ENCODE measurements around the gene USP8.

Gene USP8

DNA sequence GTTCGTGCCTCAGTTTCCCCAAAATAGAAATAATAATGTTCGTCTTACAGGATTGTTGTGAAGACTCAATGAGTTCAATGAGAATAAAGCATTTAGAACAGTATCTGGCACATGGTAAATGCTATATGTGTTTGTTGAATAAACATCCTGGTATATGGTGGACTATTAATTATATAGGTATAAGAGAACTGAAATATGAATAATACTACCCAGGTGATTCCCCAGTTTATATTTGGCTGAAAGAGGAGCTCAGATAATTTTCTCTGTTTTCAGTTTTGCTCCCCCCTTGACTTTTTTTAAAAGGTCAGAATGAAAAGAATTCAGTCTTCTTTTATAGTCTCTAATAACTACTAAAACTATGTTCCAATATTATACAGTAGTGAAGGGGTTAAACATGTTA is 46.9 kb downstream of the USP8 start:
- Histone ChIP-seq H3K36me3 (replicated peaks; ENCODE audit: low read depth, low read length) (peaks cover 19% of the 10 kb centered on the region), H3K27ac (ENCODE audit: low read length) (peak overlapping the region; percentile 9; the same call in 1 of the 2 replicates), H3K79me2 (ENCODE audit: low read length) (no peaks in the 10 kb centered on the region), H3K4me2 (ENCODE audit: low read length) (peak overlapping the region; percentile 68), H3K4me1 (ENCODE audit: low read length) (peaks cover 26% of the 10 kb centered on the region), H3K27me3 (ENCODE audit: low read depth, low read length) (no peaks in the 10 kb centered on the region), H3K9me3 (ENCODE audit: insufficient read depth, low read length) (no peaks in the 10 kb centered on the region), H2AFZ (ENCODE audit: low read depth, low read length) (no peak overlapping the region), H4K20me1 (ENCODE audit: insufficient read depth, low read length) (peaks cover 2% of the 10 kb centered on the region; the same call in 1 of the 2 replicates), H3K9ac (ENCODE audit: low read length) (no peak overlapping the region), H3K4me3 (ENCODE audit: low read length) (no peak overlapping the region)
- TF ChIP-seq CTCF (IDR thresholded peaks at IDR 0.05; ENCODE audit: low read depth, low read length) (no peak), EZH2phosphoT487 (IDR thresholded peaks at IDR 0.05; ENCODE audit: low read depth) (no peak)

GRCh38 chr15:50476143-50476542 is 51.9 kb downstream of the USP8 start:
- Histone ChIP-seq H3K27ac (ENCODE audit: low read length) (no peak overlapping the region), H3K4me1 (ENCODE audit: low read length) (peaks cover 12% of the 10 kb centered on the region), H3K4me2 (ENCODE audit: low read length) (no peak overlapping the region), H3K36me3 (replicated peaks; ENCODE audit: low read depth, low read length) (peaks cover 28% of the 10 kb centered on the region), H3K9ac (ENCODE audit: low read length) (no peak overlapping the region), H3K4me3 (ENCODE audit: low read length) (no peak overlapping the region), H4K20me1 (ENCODE audit: insufficient read depth, low read length) (no peaks in the 10 kb centered on the region), H3K79me2 (ENCODE audit: low read length) (no peaks in the 10 kb centered on the region), H3K27me3 (ENCODE audit: low read depth, low read length) (no peaks in the 10 kb centered on the region), H2AFZ (ENCODE audit: low read depth, low read length) (no peak overlapping the region), H3K9me3 (ENCODE audit: insufficient read depth, low read length) (no peaks in the 10 kb centered on the region)
- no peak for TF ChIP-seq CTCF (IDR thresholded peaks at IDR 0.05; ENCODE audit: low read depth, low read length)
- no peak for TF ChIP-seq EZH2phosphoT487 (IDR thresholded peaks at IDR 0.05; ENCODE audit: low read depth)

GRCh38 chr15:50484781-50485180 is 60.6 kb downstream of the USP8 start:
- no peak overlapping the region for H3K4me3 ChIP-seq (ENCODE audit: low read length)
- H3K4me1 ChIP-seq (ENCODE audit: low read length): peaks cover 26% of the 10 kb centered on the region
- no peak for TF ChIP-seq CTCF (IDR thresholded peaks at IDR 0.05; ENCODE audit: low read depth, low read length)
- TF ChIP-seq EZH2phosphoT487 (IDR thresholded peaks at IDR 0.05; ENCODE audit: low read depth): no peak
- no peak overlapping the region for H2AFZ ChIP-seq (ENCODE audit: low read depth, low read length)
- H3K9me3 ChIP-seq (ENCODE audit: insufficient read depth, low read length): peaks cover 3% of the 10 kb centered on the region; the same call in 1 of the 2 replicates
- no peak overlapping the region for H3K9ac ChIP-seq (ENCODE audit: low read length)
- peak overlapping the region; percentile 14; the same call in 1 of the 2 replicates for H3K27ac ChIP-seq (ENCODE audit: low read length)
- no peaks in the 10 kb centered on the region for H3K79me2 ChIP-seq (ENCODE audit: low read length)
- H4K20me1 ChIP-seq (ENCODE audit: insufficient read depth, low read length): no peaks in the 10 kb centered on the region
- no peaks in the 10 kb centered on the region for H3K27me3 ChIP-seq (ENCODE audit: low read depth, low read length)
- H3K36me3 ChIP-seq (replicated peaks; ENCODE audit: low read depth, low read length): peaks cover 51% of the 10 kb centered on the region
- peak overlapping the region; percentile 21 for H3K4me2 ChIP-seq (ENCODE audit: low read length)

- Histone ChIP-seq H3K4me1 (ENCODE audit: low read length) (peaks cover 26% of the 10 kb centered on the region), H3K27me3 (ENCODE audit: low read depth, low read length) (no peaks in the 10 kb centered on the region), H3K9ac (ENCODE audit: low read length) (no peak overlapping the region), H2AFZ (ENCODE audit: low read depth, low read length) (no peak overlapping the region), H3K36me3 (replicated peaks; ENCODE audit: low read depth, low read length) (peaks cover 57% of the 10 kb centered on the region), H4K20me1 (ENCODE audit: insufficient read depth, low read length) (no peaks in the 10 kb centered on the region), H3K4me3 (ENCODE audit: low read length) (no peak overlapping the region), H3K27ac (ENCODE audit: low read length) (no peak overlapping the region), H3K9me3 (ENCODE audit: insufficient read depth, low read length) (peaks cover 3% of the 10 kb centered on the region; the same call in 1 of the 2 replicates), H3K79me2 (ENCODE audit: low read length) (no peaks in the 10 kb centered on the region), H3K4me2 (ENCODE audit: low read length) (no peak overlapping the region)
- TF ChIP-seq EZH2phosphoT487 (IDR thresholded peaks at IDR 0.05; ENCODE audit: low read depth): no peak
- TF ChIP-seq CTCF (IDR thresholded peaks at IDR 0.05; ENCODE audit: low read depth, low read length): no peak
Observed at GRCh38 chr15:50485389-50485788, 61.2 kb downstream of the USP8 start.
